HG02840 (cell line): Measurements from ENCODE around the gene ACAA2.

Experiments used
- ATAC-seq: cut with Tn5 transposase; IDR thresholded peaks from one replicate; pipeline ENCODE4 v1.9.1; 2021; ENCODE audit warnings: mild to moderate bottlenecking, moderate library complexity, moderate number of reproducible peaks; ENCODE audit not compliant: unreplicated experiment, low FRiP score

The ACAA2 gene, protein sequence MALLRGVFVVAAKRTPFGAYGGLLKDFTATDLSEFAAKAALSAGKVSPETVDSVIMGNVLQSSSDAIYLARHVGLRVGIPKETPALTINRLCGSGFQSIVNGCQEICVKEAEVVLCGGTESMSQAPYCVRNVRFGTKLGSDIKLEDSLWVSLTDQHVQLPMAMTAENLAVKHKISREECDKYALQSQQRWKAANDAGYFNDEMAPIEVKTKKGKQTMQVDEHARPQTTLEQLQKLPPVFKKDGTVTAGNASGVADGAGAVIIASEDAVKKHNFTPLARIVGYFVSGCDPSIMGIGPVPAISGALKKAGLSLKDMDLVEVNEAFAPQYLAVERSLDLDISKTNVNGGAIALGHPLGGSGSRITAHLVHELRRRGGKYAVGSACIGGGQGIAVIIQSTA

GRCh38 chr18:49813319-49814146 lies at the start of gene ACAA2:
Gene ACAA2, minus strand, starts transcription at chr18:49813533. Its CDS starts 49 bp downstream, at chr18:49813484.
- peak; percentile 73 for ATAC-seq

DNA sequence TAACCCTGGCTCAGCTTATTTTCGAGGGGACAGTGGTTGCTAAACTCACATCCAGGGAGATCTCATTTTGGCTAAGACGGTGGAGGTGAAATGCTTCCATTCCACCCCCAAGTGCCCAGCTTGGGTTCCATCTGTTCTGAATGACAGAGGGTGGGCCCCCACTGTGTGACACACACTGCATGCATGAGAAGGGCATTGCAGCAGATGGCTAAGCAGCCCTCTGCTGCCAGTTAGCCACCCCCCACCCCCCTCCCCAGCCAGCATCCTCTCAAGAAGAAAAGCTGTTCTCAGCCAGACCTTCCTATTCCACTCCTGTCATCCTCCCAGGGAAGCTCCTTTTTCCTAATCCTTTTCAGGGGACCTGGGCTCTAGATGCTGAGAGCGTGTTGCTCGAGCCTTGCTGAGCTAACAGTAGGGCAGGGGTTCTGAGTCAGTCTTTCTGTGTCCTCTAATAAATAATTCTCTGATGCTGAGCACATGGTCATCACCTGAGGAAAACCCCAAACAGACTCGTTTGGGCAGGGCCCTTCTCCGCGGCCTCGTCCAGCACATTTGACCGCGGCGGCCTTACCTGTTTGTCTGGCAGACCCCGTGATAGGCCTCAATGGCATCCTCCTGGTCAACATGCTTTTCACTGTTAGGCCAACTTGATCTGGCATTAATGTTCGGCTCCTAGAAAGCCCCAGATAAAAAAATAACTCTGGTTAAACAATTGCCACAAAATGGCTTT lies 49.5 kb upstream of the ACAA2 start:
- ATAC-seq: no peak

GRCh38 chr18:49861659-49862058 lies 48.3 kb upstream of the ACAA2 start:
- ATAC-seq: no peak

GRCh38 chr18:49859725-49860124 lies 46.4 kb upstream of the ACAA2 start:
- ATAC-seq: no peak

- ATAC-seq: no peak
These were observed 45.7 kb upstream of the ACAA2 start for GRCh38 chr18:49859021-49859359.

DNA sequence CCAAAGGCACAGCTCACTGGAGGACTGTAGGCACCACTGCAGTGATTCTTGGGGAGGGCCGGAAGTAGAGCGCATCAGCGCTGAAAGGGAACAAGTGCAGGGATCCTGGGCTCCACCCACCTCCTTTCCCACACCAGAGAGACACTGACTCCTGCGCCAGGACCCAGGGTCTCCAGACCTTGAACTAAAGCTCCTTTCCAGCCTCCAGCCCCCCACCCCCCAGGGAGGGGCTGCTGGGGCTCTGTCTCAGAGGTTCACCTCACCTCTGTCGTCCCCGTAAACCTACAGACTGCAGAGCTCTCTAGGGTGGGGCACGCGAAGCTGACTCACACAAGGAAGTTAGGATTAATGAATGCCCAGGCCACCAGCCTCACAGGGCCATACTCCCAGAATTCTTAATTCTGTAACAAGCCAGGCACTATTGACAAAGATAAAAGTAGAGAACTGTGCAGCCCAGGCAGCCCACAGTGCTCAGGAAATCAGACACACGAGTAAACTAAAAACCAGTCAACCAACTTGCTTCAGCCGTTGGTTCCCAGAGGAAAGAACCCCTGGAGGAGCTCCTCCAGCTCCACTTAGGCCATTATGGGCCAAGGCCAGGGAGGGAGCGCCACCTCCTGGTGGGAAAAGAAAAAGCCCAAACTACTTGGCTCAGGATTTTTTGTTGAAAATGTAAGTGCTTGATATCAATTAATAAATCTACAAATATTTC lies 45.1 kb upstream of the ACAA2 start:
- ATAC-seq: no peak

DNA sequence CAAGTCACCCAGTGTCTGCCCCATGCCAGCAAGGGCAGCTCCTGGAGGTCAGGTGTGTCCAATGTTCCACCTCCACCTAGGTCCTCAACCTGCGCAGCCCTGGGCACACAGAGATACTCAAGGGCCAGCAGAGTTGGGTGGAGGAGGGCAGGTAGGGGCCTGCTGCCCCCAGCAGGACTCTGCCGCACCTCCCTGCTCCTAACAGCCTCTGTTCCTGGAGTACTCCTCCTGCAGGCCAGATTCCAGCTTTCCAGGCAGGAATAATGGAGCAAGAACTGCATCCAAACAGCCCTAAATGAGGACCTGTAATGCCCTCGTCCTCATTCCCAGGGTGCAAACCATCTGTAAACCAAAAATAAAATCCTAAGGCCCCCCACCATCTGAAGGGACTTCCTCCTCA lies 44.4 kb upstream of the ACAA2 start:
- no peak for ATAC-seq

GRCh38 chr18:49856496-49856895 lies 43.2 kb upstream of the ACAA2 start:
- no peak for ATAC-seq

DNA sequence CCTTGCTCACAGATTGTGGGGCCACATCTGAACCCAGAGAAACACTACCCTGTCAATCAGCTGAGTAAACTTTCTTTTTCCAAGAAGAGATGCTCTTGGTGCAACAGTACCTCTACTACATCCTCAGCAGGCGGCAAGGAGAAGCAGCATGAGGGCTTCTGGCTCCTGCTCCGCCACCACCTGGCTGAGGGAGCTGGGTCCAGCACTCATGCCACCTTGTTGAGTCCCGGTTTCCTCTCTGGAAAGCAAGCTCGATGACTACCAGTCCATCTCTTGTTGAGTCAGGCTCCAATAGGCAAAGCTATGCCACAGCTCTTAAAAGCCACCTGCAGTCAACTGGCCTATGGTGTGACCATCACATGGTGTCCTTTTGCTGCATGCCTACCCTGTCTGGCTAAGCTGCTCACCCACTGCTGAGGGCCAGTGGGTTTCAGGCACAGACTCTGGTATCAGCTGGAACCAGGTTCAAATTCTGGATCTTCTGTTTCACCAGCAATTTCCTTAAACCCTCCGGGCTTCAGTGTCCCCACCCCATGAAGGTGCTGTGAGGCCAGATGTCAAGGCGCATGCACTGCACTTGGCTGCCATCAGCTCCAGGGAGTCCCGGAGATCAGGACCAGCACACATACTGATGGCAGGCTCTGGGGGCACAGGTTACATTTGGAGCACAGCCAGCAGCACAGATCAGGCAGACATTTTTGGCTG lies 42.5 kb upstream of the ACAA2 start:
- ATAC-seq: no peak

DNA sequence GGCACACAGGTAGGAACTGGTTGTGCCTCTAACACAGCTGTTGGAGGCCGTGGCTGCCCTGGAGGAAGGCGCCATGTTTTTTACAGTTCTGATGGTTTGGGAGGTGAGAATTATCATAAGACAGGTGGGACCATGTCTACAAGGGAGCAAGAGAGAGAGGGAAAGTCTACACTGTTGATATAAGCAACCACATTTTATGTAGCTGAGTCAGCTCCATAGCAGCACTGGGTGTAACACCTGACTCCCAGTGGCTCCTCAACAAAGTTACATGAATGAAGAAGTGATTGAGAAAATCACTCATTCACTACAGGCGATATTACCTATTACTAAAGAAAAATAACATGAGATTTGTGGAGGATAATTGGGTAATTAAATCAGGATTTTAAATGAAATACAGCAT lies 41.3 kb upstream of the ACAA2 start:
- no peak for ATAC-seq

DNA sequence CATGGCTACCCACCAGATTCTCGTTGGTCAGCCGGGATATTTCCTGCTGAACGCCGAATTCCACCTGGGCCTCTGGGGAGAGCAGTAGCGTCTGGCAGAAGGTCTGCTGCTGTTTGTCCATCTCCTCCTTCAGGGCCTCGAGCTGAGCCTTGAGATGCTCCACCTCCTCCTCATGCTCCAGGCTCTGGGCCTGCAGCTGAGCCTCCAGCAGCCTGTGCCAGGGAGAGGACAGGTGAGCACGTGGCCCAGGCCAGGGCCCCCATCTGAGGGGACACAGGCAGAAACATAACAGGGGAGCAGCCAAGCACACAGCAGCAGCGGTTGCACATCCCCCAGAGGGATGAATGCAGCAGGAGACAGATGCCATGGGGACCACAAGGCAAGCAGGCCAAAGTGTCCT lies 40.1 kb upstream of the ACAA2 start:
- ATAC-seq: no peak

GRCh38 chr18:49853011-49853410 lies 39.7 kb upstream of the ACAA2 start:
- no peak for ATAC-seq

- no peak for ATAC-seq
These were observed 38.3 kb upstream of the ACAA2 start for GRCh38 chr18:49851624-49852023.

DNA sequence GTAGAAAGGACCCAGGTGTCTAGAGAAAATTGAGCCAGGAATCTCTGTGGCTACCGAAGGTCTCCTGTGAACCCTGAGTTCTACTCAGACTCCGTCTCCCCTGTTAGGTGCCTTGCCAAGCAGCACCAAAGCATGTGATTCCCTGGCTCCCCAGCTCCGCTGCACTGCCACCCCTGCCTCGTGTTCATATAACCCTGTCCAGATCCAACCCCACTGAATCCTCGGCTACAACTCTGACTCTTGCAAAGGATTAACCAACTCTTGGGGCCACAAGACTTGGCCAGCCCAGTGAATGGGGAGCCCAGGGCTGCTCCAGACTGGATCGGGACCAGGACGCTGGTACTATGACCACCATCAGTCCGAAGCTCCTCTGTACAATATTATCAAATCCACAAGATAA lies 37.3 kb upstream of the ACAA2 start:
- ATAC-seq: no peak

DNA sequence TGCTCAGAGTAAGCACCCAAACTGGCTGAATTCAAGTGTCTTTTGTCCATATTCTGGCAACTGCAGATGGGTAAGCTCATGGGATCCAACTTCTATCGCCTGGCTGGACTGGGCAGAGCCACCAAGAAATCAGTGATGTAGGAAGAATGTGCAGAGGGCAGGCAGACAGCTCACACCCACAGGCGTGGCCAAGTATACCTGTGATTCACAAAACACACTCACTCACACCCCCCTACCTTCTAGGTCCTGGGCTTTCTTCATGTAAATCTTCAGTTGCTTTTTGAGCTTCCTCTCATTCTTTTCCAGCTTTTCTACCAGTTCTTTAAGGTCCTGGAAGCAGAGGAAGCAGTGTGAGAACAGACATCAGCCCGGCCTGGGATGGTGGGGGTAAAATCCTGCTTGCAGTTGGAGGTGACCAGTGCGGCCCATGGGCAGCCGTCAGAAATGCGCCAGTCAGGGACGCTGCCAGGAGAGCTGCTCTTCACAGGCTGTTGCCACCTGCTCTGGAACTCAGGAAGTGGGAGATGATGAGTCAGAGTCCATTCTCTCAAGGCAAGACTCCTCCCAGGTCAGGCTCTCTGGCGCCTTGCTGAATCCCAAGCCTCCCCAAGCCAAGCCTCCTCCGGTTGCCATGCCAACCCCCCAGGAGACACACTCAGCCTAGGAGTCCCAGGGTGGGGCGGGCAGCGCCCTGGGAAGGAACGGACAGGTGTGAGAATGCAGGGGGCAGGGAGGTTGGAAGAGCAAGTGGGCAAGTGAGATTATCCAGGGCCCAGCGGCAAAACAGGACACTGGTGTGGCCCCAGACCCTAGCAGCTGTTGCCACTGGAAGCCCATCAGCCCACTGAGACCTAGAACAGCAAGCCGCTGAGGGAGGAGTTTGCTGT lies 36.2 kb upstream of the ACAA2 start:
- ATAC-seq: no peak

GRCh38 chr18:49848115-49848514 lies 34.8 kb upstream of the ACAA2 start:
- no peak for ATAC-seq

DNA sequence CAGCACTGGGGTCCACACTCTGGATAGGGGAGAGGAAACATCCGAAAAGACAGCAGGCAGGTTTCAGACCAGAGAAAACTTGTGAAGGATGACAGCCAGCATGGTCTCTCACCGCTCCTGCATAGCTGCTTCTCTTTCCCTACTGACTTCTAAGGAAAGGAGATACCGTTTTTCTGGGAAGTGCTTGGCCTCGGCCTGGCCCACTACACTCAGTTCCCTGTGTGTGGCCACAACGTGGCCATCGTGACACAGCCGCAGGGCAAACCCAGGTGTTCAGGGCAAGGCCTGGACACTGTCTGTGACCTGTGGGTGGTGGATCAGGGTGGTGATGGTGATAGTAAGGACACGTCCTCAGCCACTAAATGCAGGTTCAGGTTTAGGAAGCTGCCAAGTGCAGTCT lies 34.2 kb upstream of the ACAA2 start:
- no peak for ATAC-seq

GRCh38 chr18:49846718-49847470 lies 33.6 kb upstream of the ACAA2 start:
- ATAC-seq: no peak
